HUDEP-2 (cell line): ENCODE measurements around the gene IRAK2.
A peak's percentile ranks its signal among the peaks of the same experiment; 100 is the strongest.

Experiments
- DNase-seq, 76 experiments: peaks; one replicate each; lab custom pipeline; 2025; ENCODE audit not compliant: unreplicated experiment in 76 of 76; lab: John Stamatoyannopoulos, UW

IRAK2 gene, protein sequence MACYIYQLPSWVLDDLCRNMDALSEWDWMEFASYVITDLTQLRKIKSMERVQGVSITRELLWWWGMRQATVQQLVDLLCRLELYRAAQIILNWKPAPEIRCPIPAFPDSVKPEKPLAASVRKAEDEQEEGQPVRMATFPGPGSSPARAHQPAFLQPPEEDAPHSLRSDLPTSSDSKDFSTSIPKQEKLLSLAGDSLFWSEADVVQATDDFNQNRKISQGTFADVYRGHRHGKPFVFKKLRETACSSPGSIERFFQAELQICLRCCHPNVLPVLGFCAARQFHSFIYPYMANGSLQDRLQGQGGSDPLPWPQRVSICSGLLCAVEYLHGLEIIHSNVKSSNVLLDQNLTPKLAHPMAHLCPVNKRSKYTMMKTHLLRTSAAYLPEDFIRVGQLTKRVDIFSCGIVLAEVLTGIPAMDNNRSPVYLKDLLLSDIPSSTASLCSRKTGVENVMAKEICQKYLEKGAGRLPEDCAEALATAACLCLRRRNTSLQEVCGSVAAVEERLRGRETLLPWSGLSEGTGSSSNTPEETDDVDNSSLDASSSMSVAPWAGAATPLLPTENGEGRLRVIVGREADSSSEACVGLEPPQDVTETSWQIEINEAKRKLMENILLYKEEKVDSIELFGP

GRCh38 chr3:10164546-10165393 lies at the start of gene IRAK2:
Gene IRAK2, plus strand, starts transcription at chr3:10164919. Its CDS starts 36 bp downstream, at chr3:10164955.
- DNase-seq = peak in 46 of 76 experiments; percentile 3 to 64 (median 33)

DNA sequence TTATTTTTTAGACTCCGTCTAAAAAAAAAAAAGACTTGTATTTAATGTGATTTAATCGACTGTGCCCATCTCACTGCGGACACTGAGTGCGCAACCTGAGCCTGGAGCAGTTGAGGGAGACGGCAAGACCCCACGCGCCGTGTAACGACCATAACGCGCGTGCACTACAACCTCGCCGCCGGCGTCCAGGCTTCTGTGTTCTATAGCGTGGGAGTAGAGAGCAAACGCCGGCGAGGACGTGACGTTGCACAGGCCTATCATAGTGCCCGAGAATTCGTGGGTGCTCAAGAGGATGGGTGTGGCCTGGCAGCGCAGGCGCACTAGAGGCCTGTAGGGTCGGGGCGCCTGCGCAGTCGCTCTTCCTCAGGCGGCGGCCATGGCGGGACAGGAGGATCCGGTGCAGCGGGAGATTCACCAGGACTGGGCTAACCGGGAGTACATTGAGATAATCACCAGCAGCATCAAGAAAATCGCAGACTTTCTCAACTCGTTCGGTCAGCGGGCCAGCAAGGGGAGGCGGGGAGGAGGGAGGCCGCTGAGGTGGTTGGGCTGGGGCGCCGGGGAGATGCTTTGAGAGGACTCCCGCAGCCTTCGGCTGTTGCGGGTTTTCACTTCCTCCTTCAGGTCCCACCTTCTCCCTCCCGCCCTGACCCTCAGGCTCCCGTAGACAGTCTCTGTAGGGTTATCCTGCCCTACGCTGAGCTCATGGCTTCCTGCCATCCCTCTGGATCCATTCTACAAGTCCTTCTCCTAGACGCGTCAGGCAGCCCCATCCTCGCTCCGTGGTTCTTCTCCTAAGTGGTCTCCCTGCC lies 49.2 kb upstream of the IRAK2 start, which contains the start of gene BRK1:
BRK1 (plus strand) TSS at position 350 of the 812 bp plus-strand sequence; CDS start at position 377, 27 bp downstream.
- peak; percentile 39 to 94 (median 88) for DNase-seq

DNA sequence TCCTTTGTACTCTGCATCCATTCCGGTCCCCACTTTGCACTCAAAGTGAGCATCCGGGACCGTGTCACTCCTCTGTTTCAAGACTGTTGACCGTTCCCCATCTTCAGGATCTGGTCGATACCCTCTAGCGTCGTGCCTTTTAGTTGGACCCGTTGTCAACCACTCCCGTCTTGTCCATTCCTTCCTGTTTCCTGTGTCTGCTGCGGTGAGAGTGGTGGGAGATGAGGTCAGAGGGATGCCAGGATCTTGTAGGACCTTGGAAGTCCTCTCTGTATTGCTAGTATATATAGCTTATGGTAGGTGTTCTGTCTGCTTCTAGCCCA lies 48.6 kb upstream of the IRAK2 start:
- peak in 7 of 76 experiments; percentile 10 to 55 (median 16) for DNase-seq

DNA sequence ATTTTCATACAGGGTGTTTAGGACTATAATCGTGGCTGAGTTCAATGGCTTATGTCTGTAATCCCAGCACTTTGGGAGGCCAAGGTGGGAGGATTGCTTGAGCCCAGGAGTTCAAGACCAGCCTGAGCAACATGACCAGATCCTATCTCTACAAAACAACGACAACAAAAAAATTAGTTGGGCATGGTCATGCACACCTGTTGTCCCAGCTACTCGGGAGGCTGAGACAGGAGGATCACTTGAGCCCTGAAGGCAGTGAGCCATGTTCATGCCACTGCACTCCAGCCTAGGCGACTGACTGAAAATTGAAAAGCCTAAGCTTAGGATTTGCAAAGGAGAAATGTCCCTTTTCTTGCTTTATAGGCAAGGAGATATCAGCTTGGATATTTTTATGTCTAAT lies 47.8 kb upstream of the IRAK2 start:
- no peak for DNase-seq

GRCh38 chr3:10119376-10119775 lies 45.3 kb upstream of the IRAK2 start:
- no peak for DNase-seq

DNA sequence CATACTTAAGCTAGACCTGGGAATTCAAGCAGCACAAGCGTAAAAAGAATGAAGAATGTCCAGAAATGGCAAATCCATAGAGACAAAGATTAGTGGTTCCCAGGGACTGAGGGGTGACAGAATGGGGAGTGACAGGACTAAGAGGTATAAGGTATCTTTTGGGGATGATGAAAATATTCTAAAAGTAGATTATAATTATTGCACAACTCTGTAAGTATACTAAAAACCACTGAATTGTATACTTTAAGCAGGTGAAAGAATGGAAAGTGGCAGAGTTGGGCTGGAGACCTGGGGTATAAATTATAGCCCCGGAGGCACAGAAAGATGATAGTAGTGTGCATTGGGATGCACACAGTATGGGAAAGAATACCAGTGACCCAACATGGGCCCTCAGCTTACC lies 43.7 kb upstream of the IRAK2 start:
- DNase-seq = no peak

GRCh38 chr3:10122724-10123123 lies 42.0 kb upstream of the IRAK2 start:
- DNase-seq = no peak

DNA sequence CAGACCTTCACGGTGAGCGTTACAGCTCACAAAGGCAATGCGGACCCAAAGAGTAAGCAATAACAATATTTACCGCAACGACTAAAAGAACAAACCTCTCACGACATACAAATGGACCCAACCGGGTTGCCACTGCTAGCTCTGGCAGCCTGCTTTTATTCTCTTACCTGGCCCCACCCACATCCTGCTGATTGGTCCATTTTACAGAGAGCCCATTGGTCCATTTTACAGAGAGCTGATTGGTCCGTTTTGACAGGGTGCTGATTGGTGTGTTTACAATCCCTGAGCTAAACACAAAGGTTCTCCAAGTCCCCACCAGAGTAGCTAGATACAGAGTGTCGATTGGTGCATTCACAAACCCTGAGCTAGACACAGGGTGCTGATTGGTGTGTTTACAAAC lies 28.8 kb upstream of the IRAK2 start:
- peak in 1 of 76 experiments; percentile 11 for DNase-seq

- no peak for DNase-seq
These were observed 28.2 kb upstream of the IRAK2 start for GRCh38 chr3:10136426-10137005.

- peak in 23 of 76 experiments; percentile 6 to 68 (median 20) for DNase-seq
These were observed 27.5 kb upstream of the IRAK2 start for GRCh38 chr3:10137178-10137577.

GRCh38 chr3:10140996-10141546 lies 23.6 kb upstream of the IRAK2 start:
- DNase-seq = peak in 1 of 76 experiments; percentile 52

GRCh38 chr3:10142707-10143560 lies 21.8 kb upstream of the IRAK2 start:
- no peak for DNase-seq

DNA sequence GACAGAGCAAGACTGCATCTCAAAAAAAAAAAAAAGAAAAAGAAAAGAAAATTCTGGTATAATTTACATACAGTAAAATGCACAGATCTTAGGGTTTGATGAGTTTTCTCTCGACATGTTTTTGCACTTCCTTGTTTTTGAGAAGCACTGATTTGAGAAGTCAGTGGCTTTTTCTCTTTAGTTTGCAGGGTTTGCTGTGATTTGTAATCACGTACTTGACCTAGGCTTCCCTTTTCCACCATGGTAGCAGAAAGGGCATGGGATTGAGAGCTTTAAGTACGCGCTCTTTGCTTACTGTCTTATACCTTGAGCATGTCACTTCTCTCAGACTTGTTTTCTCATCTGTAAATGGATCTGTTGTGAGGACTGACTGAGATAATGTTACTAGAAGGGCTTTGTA lies 19.0 kb upstream of the IRAK2 start:
- no peak for DNase-seq

DNA sequence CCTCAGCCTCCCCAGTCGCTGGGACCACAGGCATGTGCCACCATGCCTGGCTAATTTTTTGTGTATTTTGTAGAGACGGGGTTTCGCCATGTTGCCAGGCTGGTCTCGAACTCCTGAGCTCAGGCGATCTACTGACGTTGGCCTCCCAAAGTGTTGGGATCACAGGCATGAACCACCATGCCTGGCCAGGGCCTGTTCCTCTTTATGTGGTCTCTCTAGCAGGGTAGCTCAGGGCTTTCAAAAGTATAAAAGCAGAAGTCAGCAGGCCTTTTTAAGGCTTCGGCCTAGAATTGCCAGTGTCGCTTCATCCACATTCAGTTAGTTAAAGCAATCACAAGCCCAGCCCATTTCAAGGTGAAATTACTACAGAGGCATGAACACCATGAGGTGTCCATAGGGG lies 15.5 kb upstream of the IRAK2 start:
- DNase-seq = no peak

DNA sequence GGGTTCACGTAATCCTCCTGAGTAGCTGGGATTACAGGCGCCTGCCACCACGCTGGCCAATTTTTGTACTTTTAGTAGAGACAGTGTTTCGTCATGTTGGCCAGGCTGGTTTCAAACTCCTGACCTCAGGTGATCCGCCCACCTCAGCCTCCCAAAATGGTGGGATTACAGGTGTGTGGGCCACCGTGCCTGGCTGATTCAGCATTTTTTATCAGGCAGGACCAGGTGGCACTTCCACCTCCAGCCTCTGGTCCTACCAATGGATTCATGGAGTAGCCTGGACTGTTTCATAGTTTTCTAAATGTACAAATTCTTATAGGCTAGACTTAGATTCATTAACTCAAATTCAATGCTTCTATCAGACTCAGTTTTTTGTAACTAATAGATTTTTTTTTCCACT lies 13.7 kb upstream of the IRAK2 start:
- no peak for DNase-seq

DNA sequence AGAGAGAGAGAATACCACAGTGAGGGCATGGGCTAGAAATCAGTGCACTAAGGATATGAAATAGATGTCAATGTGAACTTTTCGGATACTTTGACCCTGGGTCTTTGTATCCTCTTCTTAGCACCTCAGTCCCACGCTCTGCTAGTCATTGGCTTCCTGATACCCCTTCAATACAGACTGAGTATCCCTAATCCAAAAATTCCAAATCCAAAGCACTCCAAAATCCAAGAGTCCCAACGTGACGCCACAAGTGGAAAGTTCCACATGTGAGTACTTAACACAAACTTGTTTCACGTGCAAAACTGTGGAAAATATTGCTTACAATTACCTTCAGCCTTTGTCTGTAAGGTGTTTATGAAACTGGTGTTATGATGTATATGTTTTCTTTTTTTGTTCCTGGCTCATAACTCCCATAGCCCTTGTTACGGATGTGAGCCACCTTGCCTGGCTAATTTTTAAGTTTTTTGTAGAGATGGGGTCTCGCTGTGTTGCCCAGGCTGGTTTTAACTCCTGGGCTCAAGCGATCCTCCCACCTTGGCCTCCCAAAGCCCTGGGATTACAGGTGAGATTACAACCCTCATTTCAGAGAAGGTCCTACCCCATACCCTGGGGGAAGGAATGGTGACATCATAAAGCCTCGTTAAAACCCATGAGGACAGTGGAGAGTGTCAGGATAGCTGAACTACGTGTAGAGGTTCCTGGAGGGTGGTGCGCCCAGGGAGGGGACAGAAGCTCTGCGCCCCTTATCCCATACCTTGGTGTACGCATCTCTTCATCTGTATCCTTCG lies 10.2 kb upstream of the IRAK2 start:
- no peak for DNase-seq

DNA sequence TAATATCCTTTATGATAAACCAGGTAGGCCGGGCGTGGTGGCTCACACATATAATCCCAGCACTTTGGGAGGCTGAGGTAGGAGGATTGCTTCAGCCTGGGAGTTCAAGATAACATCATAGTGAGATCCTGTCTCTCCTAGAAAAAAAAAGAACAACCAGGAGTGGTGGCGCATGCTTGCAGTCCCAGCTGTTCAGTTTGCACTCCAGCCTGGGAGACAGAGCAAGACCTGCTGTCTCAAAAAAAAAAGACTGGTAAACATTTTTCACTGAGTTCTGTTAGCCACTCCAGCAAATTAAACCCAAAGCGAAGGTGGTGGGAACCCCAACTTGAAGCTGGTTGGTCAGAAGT lies 9.6 kb upstream of the IRAK2 start:
- DNase-seq = no peak

DNA sequence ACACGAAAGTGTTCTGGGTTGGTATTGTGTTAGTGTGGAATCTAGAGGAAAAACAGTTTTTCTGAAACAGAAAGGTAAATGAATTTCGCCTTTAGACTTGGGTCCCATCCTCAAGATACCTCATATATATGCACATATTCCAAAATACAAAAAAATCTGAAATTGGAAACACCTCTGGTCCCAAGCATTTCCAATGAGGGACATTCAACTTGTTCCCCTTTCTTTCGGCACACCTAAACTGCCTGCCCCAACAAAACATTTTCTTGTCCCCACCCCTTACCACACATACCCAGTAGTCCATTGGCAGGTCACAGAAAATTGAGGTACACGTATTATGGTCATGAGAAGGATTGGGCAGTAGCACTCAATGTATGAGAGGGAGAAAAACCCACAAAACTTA lies 9.1 kb upstream of the IRAK2 start:
- DNase-seq = no peak
